ENCODE results near the gene CPNE2.

Gene CPNE2

DNA sequence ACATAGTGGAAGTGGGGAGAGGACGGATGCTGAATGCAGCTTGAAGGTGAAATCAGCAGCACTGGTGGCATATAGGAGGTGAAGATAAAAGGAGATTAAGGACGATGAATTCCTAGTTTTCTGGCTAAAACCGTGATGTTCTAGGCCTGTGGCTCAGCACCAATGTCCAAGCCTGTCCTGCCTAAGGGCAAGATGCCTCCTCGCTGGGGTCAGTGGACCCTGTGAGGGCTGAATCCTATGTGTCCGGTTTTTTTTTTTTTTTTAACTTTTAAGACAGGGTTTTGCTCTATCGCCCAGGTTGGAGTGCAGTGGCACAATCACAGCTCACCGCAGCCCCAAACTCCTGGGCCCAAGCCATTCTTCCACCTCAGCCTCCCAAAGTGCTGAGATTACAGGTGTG is 12.8 kb downstream of the CPNE2 start:
- H3K9ac ChIP-seq (ENCODE audit: low read depth, low read length): no peak overlapping the region
- DNase-seq: no peak

DNA sequence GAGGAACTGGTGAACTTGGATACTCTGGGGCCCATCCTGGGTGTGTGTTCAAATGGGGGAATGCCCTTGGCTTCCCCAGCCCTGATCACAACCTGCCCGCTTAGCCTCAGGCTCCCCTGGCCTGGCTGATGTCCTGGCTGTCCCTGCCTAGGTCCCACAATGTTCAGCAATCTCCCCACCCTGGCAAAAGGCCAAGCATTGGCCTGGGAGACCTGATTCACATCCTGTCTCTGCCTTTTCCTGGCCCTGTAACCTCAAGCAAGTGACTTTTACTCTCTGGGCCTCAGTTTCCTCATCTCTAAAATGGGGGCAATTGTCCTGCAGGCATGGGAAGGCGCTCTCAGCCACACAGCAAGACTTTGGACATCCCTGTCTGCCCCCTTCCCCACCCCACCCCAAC is 14.4 kb downstream of the CPNE2 start:
- H3K4me1 ChIP-seq (ENCODE audit: insufficient read depth, low read length): no peaks in the 10 kb centered on the region
- H3K9ac ChIP-seq (ENCODE audit: low read depth, low read length): no peak overlapping the region
- no peak overlapping the region for H3K4me2 ChIP-seq (ENCODE audit: insufficient read depth, low read length)
- DNase-seq (no peak), ATAC-seq (ENCODE audit: insufficient read depth, low read depth) (no peak)
- H3K27me3 ChIP-seq (ENCODE audit: insufficient read depth, low read length, poor library complexity): no peaks in the 10 kb centered on the region
- H3K27ac ChIP-seq (ENCODE audit: low read length): no peak overlapping the region
- TF ChIP-seq, protein P1, sequence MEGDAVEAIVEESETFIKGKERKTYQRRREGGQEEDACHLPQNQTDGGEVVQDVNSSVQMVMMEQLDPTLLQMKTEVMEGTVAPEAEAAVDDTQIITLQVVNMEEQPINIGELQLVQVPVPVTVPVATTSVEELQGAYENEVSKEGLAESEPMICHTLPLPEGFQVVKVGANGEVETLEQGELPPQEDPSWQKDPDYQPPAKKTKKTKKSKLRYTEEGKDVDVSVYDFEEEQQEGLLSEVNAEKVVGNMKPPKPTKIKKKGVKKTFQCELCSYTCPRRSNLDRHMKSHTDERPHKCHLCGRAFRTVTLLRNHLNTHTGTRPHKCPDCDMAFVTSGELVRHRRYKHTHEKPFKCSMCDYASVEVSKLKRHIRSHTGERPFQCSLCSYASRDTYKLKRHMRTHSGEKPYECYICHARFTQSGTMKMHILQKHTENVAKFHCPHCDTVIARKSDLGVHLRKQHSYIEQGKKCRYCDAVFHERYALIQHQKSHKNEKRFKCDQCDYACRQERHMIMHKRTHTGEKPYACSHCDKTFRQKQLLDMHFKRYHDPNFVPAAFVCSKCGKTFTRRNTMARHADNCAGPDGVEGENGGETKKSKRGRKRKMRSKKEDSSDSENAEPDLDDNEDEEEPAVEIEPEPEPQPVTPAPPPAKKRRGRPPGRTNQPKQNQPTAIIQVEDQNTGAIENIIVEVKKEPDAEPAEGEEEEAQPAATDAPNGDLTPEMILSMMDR (IDR thresholded peaks at IDR 0.05; ENCODE audit: borderline replicate concordance, extremely low read depth, low read length, poor library complexity, severe bottlenecking): no peak
- no peak for TF ChIP-seq EZH2 (IDR thresholded peaks at IDR 0.05; ENCODE audit: borderline replicate concordance, low read depth, low read length, severe bottlenecking)
- H3K4me3 ChIP-seq (ENCODE audit: low read depth in 1 of 2, low read length in 2 of 2): no peak overlapping the region
- H3K9me3 ChIP-seq (ENCODE audit: insufficient read depth, low read length, severe bottlenecking): no peaks in the 10 kb centered on the region
- no peaks in the 10 kb centered on the region; the same call in 1 of the 2 replicates for H4K20me1 ChIP-seq (ENCODE audit: insufficient read depth, low read length)
- H3K79me2 ChIP-seq (ENCODE audit: insufficient read depth, low read length): no peaks in the 10 kb centered on the region
- no peaks in the 10 kb centered on the region for H3K36me3 ChIP-seq (ENCODE audit: insufficient read depth, low read length)
- no peak overlapping the region for H2AFZ ChIP-seq (ENCODE audit: low read depth, low read length)

More for the DNA sequence above, 12.8 kb downstream of the CPNE2 start:
- no peaks in the 10 kb centered on the region for H3K27me3 ChIP-seq (ENCODE audit: insufficient read depth, low read length, poor library complexity)
- H3K36me3 ChIP-seq (ENCODE audit: insufficient read depth, low read length): no peaks in the 10 kb centered on the region
- H3K4me2 ChIP-seq (ENCODE audit: insufficient read depth, low read length): no peak overlapping the region
- no peaks in the 10 kb centered on the region for H3K9me3 ChIP-seq (ENCODE audit: insufficient read depth, low read length, severe bottlenecking)
- H3K79me2 ChIP-seq (ENCODE audit: insufficient read depth, low read length): no peaks in the 10 kb centered on the region
- H3K27ac ChIP-seq (ENCODE audit: low read length): no peak overlapping the region
- ATAC-seq (ENCODE audit: insufficient read depth, low read depth): no peak
- no peaks in the 10 kb centered on the region for H3K4me1 ChIP-seq (ENCODE audit: insufficient read depth, low read length)
- TF ChIP-seq, protein P1 (IDR thresholded peaks at IDR 0.05; ENCODE audit: borderline replicate concordance, extremely low read depth, low read length, poor library complexity, severe bottlenecking): no peak
- TF ChIP-seq EZH2 (IDR thresholded peaks at IDR 0.05; ENCODE audit: borderline replicate concordance, low read depth, low read length, severe bottlenecking): no peak
- no peak overlapping the region for H3K4me3 ChIP-seq (ENCODE audit: low read depth in 1 of 2, low read length in 2 of 2)
- no peaks in the 10 kb centered on the region; the same call in 1 of the 2 replicates for H4K20me1 ChIP-seq (ENCODE audit: insufficient read depth, low read length)
- H2AFZ ChIP-seq (ENCODE audit: low read depth, low read length): no peak overlapping the region

DNA sequence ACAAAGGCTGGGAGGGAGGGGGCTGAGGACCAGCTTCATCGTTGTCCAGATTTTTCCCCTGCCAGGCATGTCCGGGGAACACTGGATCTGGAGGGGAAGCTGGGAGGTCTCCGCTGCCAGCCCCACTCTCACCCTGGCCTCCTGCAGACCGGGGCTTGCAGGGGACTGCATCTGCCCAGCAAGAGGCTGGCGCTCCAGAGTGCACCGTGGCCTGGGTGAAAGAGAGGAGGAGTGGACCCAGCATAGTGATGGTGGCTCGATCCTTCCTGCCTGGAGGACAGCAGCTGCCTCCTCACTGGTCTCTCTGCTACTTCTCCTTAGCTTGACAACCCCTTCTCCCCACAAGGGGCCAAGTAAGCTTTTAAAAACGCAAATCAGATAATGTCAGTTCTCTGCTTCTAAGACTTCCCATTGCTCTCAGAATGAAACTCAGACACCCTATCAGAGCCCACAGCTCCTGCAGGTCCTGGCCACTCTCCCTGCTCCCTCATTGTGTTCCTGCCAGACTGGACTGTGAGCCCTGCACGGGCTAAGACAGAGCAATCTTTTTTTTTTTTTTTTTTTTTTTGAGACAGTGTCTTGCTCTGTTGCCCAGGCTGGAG is 15.0 kb downstream of the CPNE2 start:
- Histone ChIP-seq H3K4me1 (ENCODE audit: insufficient read depth, low read length) (no peaks in the 10 kb centered on the region), H2AFZ (ENCODE audit: low read depth, low read length) (no peak overlapping the region), H3K4me2 (ENCODE audit: insufficient read depth, low read length) (no peak overlapping the region), H3K9me3 (ENCODE audit: insufficient read depth, low read length, severe bottlenecking) (no peaks in the 10 kb centered on the region), H3K27ac (ENCODE audit: low read length) (no peak overlapping the region), H3K79me2 (ENCODE audit: insufficient read depth, low read length) (no peaks in the 10 kb centered on the region), H4K20me1 (ENCODE audit: insufficient read depth, low read length) (no peaks in the 10 kb centered on the region; the same call in 1 of the 2 replicates), H3K9ac (ENCODE audit: low read depth, low read length) (no peak overlapping the region), H3K27me3 (ENCODE audit: insufficient read depth, low read length, poor library complexity) (no peaks in the 10 kb centered on the region), H3K4me3 (ENCODE audit: low read depth in 1 of 2, low read length in 2 of 2) (no peak overlapping the region), H3K36me3 (ENCODE audit: insufficient read depth, low read length) (no peaks in the 10 kb centered on the region)
- TF ChIP-seq EZH2 (IDR thresholded peaks at IDR 0.05; ENCODE audit: borderline replicate concordance, low read depth, low read length, severe bottlenecking): no peak
- TF ChIP-seq, protein P1 (IDR thresholded peaks at IDR 0.05; ENCODE audit: borderline replicate concordance, extremely low read depth, low read length, poor library complexity, severe bottlenecking): no peak
- no peak for DNase-seq
- no peak for ATAC-seq (ENCODE audit: insufficient read depth, low read depth)

Data from DND-41 (cell line).